HG03060 (cell line): Measurements from ENCODE around the gene MET.
"Not testable (repeated sequence)": the region's sequence is repeated elsewhere in the genome, so short reads cannot be mapped to it uniquely, and the experiment has no call there.

Experiments used
- ATAC-seq: cut with Tn5 transposase; IDR thresholded peaks from one replicate; pipeline ENCODE4 v1.9.1; 2021; ENCODE audit warnings: low read depth, moderate number of reproducible peaks; ENCODE audit not compliant: unreplicated experiment

MET gene

GRCh38 chr7:116742641-116743040 lies 70.6 kb downstream of the MET start:
- ATAC-seq = no peak

- ATAC-seq = not testable (repeated sequence)
Measured at GRCh38 chr7:116743835-116744234, 71.8 kb downstream of the MET start.

- not testable (repeated sequence) for ATAC-seq
Measured at GRCh38 chr7:116746388-116746787, 74.4 kb downstream of the MET start.

GRCh38 chr7:116751070-116751469 lies 79.1 kb downstream of the MET start:
- not testable (repeated sequence) for ATAC-seq

- ATAC-seq = no peak
Measured at GRCh38 chr7:116752305-116753074, 80.5 kb downstream of the MET start.

GRCh38 chr7:116753130-116753529 lies 81.1 kb downstream of the MET start:
- no peak for ATAC-seq

- ATAC-seq = no peak
Measured at GRCh38 chr7:116754186-116754585, 82.2 kb downstream of the MET start.

- ATAC-seq = no peak
Measured at GRCh38 chr7:116757283-116757682, 85.3 kb downstream of the MET start.

- not testable (repeated sequence) for ATAC-seq
Measured at GRCh38 chr7:116759642-116760041, 87.6 kb downstream of the MET start.

GRCh38 chr7:116762971-116763370 lies 91.0 kb downstream of the MET start:
- no peak for ATAC-seq

- no peak for ATAC-seq
Measured at GRCh38 chr7:116763647-116764046, 91.7 kb downstream of the MET start.

GRCh38 chr7:116766881-116767280 lies 94.9 kb downstream of the MET start:
- no peak for ATAC-seq

- ATAC-seq = no peak
Measured at GRCh38 chr7:116769546-116769945, 97.5 kb downstream of the MET start.

- ATAC-seq = no peak
Measured at GRCh38 chr7:116770941-116771340, 98.9 kb downstream of the MET start.

GRCh38 chr7:116771640-116772039 lies 99.6 kb downstream of the MET start:
- ATAC-seq = no peak

- no peak for ATAC-seq
Measured at GRCh38 chr7:116772423-116772863, 100.4 kb downstream of the MET start.

- no peak for ATAC-seq
Measured at GRCh38 chr7:116772926-116773749, 101.1 kb downstream of the MET start.

GRCh38 chr7:116776046-116776445 lies 104.0 kb downstream of the MET start:
- ATAC-seq = no peak

GRCh38 chr7:116776610-116777289 lies 104.8 kb downstream of the MET start:
- ATAC-seq = peak; percentile 40

- no peak for ATAC-seq
Measured at GRCh38 chr7:116777651-116778281, 105.8 kb downstream of the MET start.

GRCh38 chr7:116779216-116779615 lies 107.2 kb downstream of the MET start:
- no peak for ATAC-seq
